HEK293 (cell line): Measurements from ENCODE around the gene ACADVL.

Experiments used
- BCL11A ChIP-seq: fragments of 450-650 bp; formaldehyde crosslinking; IDR thresholded peaks from 2 replicates; pipeline ENCODE4 v1.5.1; 2016; ENCODE audit warnings: low read depth, missing biosample characterization, missing genetic modification characterization
- HOXC10 ChIP-seq: sonication (generic); formaldehyde crosslinking; IDR thresholded peaks from 2 replicates; pipeline ENCODE4 v1.8.1; 2023; ENCODE audit warnings: mild to moderate bottlenecking, missing genetic modification reagents
- SCRT1 ChIP-seq: fragments of 450-650 bp; formaldehyde crosslinking; IDR thresholded peaks from 2 replicates; pipeline ENCODE4 v1.5.1; 2016; ENCODE audit warnings: missing biosample characterization, missing genetic modification characterization, borderline replicate concordance
- SP2 ChIP-seq: fragments of 450-650 bp; formaldehyde crosslinking; IDR thresholded peaks from 2 replicates; pipeline ENCODE4 v1.5.1; 2016; ENCODE audit warnings: missing biosample characterization, missing genetic modification characterization
- YY2 ChIP-seq: fragments of 450-650 bp; formaldehyde crosslinking; IDR thresholded peaks from 2 replicates; pipeline ENCODE4 v1.5.1; 2016; ENCODE audit warnings: missing biosample characterization, missing genetic modification characterization
- ZFP3 ChIP-seq: fragments of 450-650 bp; formaldehyde crosslinking; IDR thresholded peaks from 2 replicates; pipeline ENCODE4 v1.5.1; 2016; ENCODE audit warnings: low read depth, missing biosample characterization, missing genetic modification characterization
- ZNF10 ChIP-seq: fragments of 450-650 bp; formaldehyde crosslinking; IDR thresholded peaks from 2 replicates; pipeline ENCODE4 v1.5.1; 2017; ENCODE audit warnings: missing biosample characterization, missing genetic modification characterization
- ZNF114 ChIP-seq: fragments of 450-650 bp; formaldehyde crosslinking; IDR thresholded peaks from 2 replicates; pipeline ENCODE4 v1.5.0; 2017; ENCODE audit warnings: missing biosample characterization, missing genetic modification characterization
- ZNF140 ChIP-seq: fragments of 450-650 bp; formaldehyde crosslinking; IDR thresholded peaks from 2 replicates; pipeline ENCODE4 v1.5.1; 2016; ENCODE audit warnings: missing biosample characterization, missing genetic modification characterization
- ZNF19 ChIP-seq: fragments of 450-650 bp; formaldehyde crosslinking; IDR thresholded peaks from 2 replicates; pipeline ENCODE4; 2016; ENCODE audit warnings: missing biosample characterization, missing genetic modification characterization, low read depth
- ZNF223 ChIP-seq: fragments of 450-650 bp; formaldehyde crosslinking; IDR thresholded peaks from 2 replicates; pipeline ENCODE4 v1.5.1; 2016; ENCODE audit warnings: missing biosample characterization, missing genetic modification characterization
- ZNF239 ChIP-seq: fragments of 450-650 bp; formaldehyde crosslinking; IDR thresholded peaks from 2 replicates; pipeline ENCODE4 v1.5.1; 2016; ENCODE audit warnings: missing biosample characterization, missing genetic modification characterization
- ZNF24 ChIP-seq: fragments of 450-650 bp; formaldehyde crosslinking; IDR thresholded peaks from 2 replicates; pipeline ENCODE4 v1.5.1; 2016; ENCODE audit warnings: missing biosample characterization, missing genetic modification characterization
- ZNF341 ChIP-seq: fragments of 450-650 bp; formaldehyde crosslinking; IDR thresholded peaks from 2 replicates; pipeline ENCODE4; 2016; ENCODE audit warnings: low read depth, missing biosample characterization, missing genetic modification characterization
- ZNF48 ChIP-seq: fragments of 450-650 bp; formaldehyde crosslinking; IDR thresholded peaks from 2 replicates; pipeline ENCODE4 v1.5.1; 2016; ENCODE audit warnings: missing biosample characterization, missing genetic modification characterization
- ZNF558 ChIP-seq: fragments of 450-650 bp; formaldehyde crosslinking; IDR thresholded peaks from 2 replicates; pipeline ENCODE4 v1.5.1; 2016; ENCODE audit warnings: missing biosample characterization, missing genetic modification characterization
- ZNF561 ChIP-seq: fragments of 450-650 bp; IDR thresholded peaks from 2 replicates; pipeline ENCODE4 v1.5.1; 2018; ENCODE audit warnings: missing biosample characterization, missing genetic modification characterization, borderline replicate concordance
- ZNF596 ChIP-seq: fragments of 450-650 bp; IDR thresholded peaks from 2 replicates; pipeline ENCODE4 v1.5.0; 2018; ENCODE audit warnings: missing biosample characterization, mild to moderate bottlenecking, missing genetic modification characterization, moderate library complexity
- ZNF629 ChIP-seq: fragments of 450-650 bp; formaldehyde crosslinking; IDR thresholded peaks from 2 replicates; pipeline ENCODE4 v1.5.1; 2017; ENCODE audit warnings: missing biosample characterization, missing genetic modification characterization
- ZNF76 ChIP-seq: fragments of 450-650 bp; formaldehyde crosslinking; IDR thresholded peaks from 2 replicates; pipeline ENCODE4; 2016; ENCODE audit warnings: low read depth, missing biosample characterization, missing genetic modification characterization, borderline replicate concordance
- ZNF792 ChIP-seq: fragments of 450-650 bp; formaldehyde crosslinking; IDR thresholded peaks from 2 replicates; pipeline ENCODE4 v1.5.1; 2016; ENCODE audit warnings: missing biosample characterization, missing genetic modification characterization
- ZSCAN30 ChIP-seq: fragments of 450-650 bp; IDR thresholded peaks from 2 replicates; pipeline ENCODE4 v1.5.1; 2018; ENCODE audit warnings: missing biosample characterization, mild to moderate bottlenecking, missing genetic modification characterization, moderate library complexity
- TF ChIP-seq, protein P1 (sequence below): fragments of 450-650 bp; formaldehyde crosslinking; IDR thresholded peaks from 2 replicates; pipeline ENCODE4 v1.5.1; 2016; ENCODE audit warnings: missing biosample characterization, missing genetic modification characterization
- TF ChIP-seq, protein P2 (sequence below): fragments of 450-650 bp; formaldehyde crosslinking; IDR thresholded peaks from 2 replicates; pipeline ENCODE4 v1.5.1; 2017; ENCODE audit warnings: missing biosample characterization, missing genetic modification characterization
- TF ChIP-seq, protein P3 (sequence below): fragments of 450-650 bp; formaldehyde crosslinking; IDR thresholded peaks from 2 replicates; pipeline ENCODE4 v1.5.1; 2016; ENCODE audit warnings: missing biosample characterization, missing genetic modification characterization
- TF ChIP-seq, protein P4 (sequence below): fragments of 450-650 bp; formaldehyde crosslinking; IDR thresholded peaks from 2 replicates; pipeline ENCODE4 v1.5.1; 2016; ENCODE audit warnings: missing biosample characterization, missing genetic modification characterization
- TF ChIP-seq, protein P5 (sequence below): fragments of 450-650 bp; formaldehyde crosslinking; IDR thresholded peaks from 2 replicates; pipeline ENCODE4 v1.5.1; 2016; ENCODE audit warnings: missing biosample characterization, missing genetic modification characterization
- TF ChIP-seq, protein P6 (sequence below): fragments of 450-650 bp; formaldehyde crosslinking; IDR thresholded peaks from 2 replicates; pipeline ENCODE4 v1.5.1; 2016; ENCODE audit warnings: missing biosample characterization, missing genetic modification characterization, borderline replicate concordance

The ACADVL gene

DNA sequence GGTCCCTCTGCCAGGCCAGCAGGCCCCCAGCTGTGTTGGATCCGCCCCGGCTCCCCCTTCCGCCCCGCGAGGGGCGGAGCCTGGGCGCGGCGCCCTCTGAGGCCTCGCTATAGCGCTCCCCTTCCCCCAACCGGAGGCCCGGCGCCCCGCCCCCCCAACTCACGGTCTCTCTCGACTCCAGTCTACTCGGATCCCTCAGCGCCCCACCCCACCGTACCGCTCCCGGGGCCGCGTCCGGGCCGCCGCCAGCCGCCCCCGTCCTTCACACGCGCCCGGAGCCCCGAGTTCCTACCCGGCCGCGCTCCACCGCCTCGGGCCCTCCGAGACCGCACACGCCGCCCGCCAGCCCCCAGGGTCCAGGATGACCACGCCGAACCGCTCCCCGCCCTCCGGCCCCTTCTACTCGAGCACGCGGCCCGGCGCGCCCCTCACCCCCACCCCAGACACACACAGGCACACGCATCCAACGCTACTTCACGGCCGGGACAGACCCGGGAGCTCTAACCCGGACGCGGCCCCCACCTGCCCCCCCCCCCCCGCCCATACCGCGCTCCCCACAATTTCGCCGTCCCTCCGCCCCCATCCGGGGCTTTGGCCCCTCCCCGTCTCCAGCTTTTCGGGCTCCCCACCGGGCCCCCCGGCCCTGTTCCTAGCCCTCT, 18.2 kb downstream of the ACADVL start (continued):
- TF ChIP-seq ZNF140 (tag by site-specific recombination) (no peak), ZNF48 (tag by site-specific recombination) (no peak), BCL11A (tag by site-specific recombination) (no peak), ZNF341 (tag by site-specific recombination) (no peak), ZNF19 (tag by site-specific recombination) (no peak), ZNF596 (tag by site-specific recombination) (no peak), ZNF76 (tag by site-specific recombination) (peak; percentile 34; the same call in 1 of the 2 replicates), ZNF561 (tag by site-specific recombination) (no peak; the same call in 1 of the 2 replicates), ZNF558 (tag by site-specific recombination) (no peak), YY2 (tag by site-specific recombination) (no peak), ZNF629 (tag by site-specific recombination) (no peak), ZNF239 (tag by site-specific recombination) (no peak), SP2 (peak; percentile 75), ZNF223 (tag by site-specific recombination) (no peak), SCRT1 (tag by site-specific recombination) (no peak), HOXC10 (CRISPR knock-in tag) (no peak), ZNF792 (no peak), ZSCAN30 (tag by site-specific recombination) (no peak), ZNF24 (no peak), ZNF114 (tag by site-specific recombination) (no peak), ZNF10 (tag by site-specific recombination) (no peak), ZFP3 (no peak)
- TF ChIP-seq, protein P1, sequence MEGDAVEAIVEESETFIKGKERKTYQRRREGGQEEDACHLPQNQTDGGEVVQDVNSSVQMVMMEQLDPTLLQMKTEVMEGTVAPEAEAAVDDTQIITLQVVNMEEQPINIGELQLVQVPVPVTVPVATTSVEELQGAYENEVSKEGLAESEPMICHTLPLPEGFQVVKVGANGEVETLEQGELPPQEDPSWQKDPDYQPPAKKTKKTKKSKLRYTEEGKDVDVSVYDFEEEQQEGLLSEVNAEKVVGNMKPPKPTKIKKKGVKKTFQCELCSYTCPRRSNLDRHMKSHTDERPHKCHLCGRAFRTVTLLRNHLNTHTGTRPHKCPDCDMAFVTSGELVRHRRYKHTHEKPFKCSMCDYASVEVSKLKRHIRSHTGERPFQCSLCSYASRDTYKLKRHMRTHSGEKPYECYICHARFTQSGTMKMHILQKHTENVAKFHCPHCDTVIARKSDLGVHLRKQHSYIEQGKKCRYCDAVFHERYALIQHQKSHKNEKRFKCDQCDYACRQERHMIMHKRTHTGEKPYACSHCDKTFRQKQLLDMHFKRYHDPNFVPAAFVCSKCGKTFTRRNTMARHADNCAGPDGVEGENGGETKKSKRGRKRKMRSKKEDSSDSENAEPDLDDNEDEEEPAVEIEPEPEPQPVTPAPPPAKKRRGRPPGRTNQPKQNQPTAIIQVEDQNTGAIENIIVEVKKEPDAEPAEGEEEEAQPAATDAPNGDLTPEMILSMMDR (tag by site-specific recombination) = no peak
- TF ChIP-seq, protein P2, sequence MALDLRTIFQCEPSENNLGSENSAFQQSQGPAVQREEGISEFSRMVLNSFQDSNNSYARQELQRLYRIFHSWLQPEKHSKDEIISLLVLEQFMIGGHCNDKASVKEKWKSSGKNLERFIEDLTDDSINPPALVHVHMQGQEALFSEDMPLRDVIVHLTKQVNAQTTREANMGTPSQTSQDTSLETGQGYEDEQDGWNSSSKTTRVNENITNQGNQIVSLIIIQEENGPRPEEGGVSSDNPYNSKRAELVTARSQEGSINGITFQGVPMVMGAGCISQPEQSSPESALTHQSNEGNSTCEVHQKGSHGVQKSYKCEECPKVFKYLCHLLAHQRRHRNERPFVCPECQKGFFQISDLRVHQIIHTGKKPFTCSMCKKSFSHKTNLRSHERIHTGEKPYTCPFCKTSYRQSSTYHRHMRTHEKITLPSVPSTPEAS (tag by site-specific recombination) = no peak
- TF ChIP-seq, protein P3, sequence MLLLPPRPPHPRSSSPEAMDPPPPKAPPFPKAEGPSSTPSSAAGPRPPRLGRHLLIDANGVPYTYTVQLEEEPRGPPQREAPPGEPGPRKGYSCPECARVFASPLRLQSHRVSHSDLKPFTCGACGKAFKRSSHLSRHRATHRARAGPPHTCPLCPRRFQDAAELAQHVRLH = no peak
- TF ChIP-seq, protein P4, sequence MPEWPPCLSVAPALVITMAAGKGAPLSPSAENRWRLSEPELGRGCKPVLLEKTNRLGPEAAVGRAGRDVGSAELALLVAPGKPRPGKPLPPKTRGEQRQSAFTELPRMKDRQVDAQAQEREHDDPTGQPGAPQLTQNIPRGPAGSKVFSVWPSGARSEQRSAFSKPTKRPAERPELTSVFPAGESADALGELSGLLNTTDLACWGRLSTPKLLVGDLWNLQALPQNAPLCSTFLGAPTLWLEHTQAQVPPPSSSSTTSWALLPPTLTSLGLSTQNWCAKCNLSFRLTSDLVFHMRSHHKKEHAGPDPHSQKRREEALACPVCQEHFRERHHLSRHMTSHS = no peak
- TF ChIP-seq, protein P5, sequence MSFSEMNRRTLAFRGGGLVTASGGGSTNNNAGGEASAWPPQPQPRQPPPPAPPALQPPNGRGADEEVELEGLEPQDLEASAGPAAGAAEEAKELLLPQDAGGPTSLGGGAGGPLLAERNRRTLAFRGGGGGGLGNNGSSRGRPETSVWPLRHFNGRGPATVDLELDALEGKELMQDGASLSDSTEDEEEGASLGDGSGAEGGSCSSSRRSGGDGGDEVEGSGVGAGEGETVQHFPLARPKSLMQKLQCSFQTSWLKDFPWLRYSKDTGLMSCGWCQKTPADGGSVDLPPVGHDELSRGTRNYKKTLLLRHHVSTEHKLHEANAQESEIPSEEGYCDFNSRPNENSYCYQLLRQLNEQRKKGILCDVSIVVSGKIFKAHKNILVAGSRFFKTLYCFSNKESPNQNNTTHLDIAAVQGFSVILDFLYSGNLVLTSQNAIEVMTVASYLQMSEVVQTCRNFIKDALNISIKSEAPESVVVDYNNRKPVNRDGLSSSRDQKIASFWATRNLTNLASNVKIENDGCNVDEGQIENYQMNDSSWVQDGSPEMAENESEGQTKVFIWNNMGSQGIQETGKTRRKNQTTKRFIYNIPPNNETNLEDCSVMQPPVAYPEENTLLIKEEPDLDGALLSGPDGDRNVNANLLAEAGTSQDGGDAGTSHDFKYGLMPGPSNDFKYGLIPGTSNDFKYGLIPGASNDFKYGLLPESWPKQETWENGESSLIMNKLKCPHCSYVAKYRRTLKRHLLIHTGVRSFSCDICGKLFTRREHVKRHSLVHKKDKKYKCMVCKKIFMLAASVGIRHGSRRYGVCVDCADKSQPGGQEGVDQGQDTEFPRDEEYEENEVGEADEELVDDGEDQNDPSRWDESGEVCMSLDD (tag by site-specific recombination) = peak; percentile 79
- TF ChIP-seq, protein P6, sequence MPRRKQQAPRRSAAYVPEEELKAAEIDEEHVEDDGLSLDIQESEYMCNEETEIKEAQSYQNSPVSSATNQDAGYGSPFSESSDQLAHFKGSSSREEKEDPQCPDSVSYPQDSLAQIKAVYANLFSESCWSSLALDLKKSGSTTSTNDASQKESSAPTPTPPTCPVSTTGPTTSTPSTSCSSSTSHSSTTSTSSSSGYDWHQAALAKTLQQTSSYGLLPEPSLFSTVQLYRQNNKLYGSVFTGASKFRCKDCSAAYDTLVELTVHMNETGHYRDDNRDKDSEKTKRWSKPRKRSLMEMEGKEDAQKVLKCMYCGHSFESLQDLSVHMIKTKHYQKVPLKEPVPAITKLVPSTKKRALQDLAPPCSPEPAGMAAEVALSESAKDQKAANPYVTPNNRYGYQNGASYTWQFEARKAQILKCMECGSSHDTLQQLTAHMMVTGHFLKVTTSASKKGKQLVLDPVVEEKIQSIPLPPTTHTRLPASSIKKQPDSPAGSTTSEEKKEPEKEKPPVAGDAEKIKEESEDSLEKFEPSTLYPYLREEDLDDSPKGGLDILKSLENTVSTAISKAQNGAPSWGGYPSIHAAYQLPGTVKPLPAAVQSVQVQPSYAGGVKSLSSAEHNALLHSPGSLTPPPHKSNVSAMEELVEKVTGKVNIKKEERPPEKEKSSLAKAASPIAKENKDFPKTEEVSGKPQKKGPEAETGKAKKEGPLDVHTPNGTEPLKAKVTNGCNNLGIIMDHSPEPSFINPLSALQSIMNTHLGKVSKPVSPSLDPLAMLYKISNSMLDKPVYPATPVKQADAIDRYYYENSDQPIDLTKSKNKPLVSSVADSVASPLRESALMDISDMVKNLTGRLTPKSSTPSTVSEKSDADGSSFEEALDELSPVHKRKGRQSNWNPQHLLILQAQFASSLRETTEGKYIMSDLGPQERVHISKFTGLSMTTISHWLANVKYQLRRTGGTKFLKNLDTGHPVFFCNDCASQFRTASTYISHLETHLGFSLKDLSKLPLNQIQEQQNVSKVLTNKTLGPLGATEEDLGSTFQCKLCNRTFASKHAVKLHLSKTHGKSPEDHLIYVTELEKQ (tag by site-specific recombination) = no peak
